Transverse colon (tissue), 4 donors: ENCODE measurements around the gene DCPS.

Experiments
- CTCF ChIP-seq, 5 experiments: fragments of 200-600 bp in 3 of 5; fragments of 450-650 bp in 2 of 5; sonication (generic) in 3 of 5; IDR thresholded peaks; 1 replicate in 2 of 5; 2 replicates in 3 of 5; pipeline ENCODE4 v1.5.1; 2016 to 2017; ENCODE audit warnings: antibody characterized with exemption in 5 of 5, inconsistent platforms in 3 of 5, mild to moderate bottlenecking in 2 of 5, moderate library complexity in 1 of 5
- POLR2A ChIP-seq: fragments of 450-650 bp; IDR thresholded peaks from one replicate; pipeline ENCODE4 v1.6.1; 2016; ENCODE audit warnings: antibody characterized with exemption, mild to moderate bottlenecking, moderate library complexity
- POLR2AphosphoS5 ChIP-seq, 3 donors: sonication (generic); formaldehyde crosslinking; IDR thresholded peaks; one replicate each; pipeline ENCODE4 v1.6.1; 2016; ENCODE audit warnings: antibody characterized with exemption in 3 of 3

- TF ChIP-seq CTCF (IDR thresholded peaks at IDR 0.05) (no peak), POLR2A (no peak), POLR2AphosphoS5 (IDR thresholded peaks at IDR 0.05) (no peak)
Observed at GRCh38 chr11:126359431-126360048, 55.7 kb downstream of the DCPS start.
